Measurements from ENCODE around the gene PLXNC1.
A peak's percentile ranks its signal among the peaks of the same experiment; 100 is the strongest.

PLXNC1 gene

GRCh38 chr12:94147991-94148738, at the start of gene PLXNC1:
Gene PLXNC1 (plus strand): TSS chr12:94148577. CDS start chr12:94148972, 395 bp downstream.
- DNase-seq (ENCODE audit: low read depth in 2 of 2) = peak; percentile 51 to 68

GRCh38 chr12:94099191-94099590, 49.2 kb upstream of the PLXNC1 start:
- TF ChIP-seq, protein P1, sequence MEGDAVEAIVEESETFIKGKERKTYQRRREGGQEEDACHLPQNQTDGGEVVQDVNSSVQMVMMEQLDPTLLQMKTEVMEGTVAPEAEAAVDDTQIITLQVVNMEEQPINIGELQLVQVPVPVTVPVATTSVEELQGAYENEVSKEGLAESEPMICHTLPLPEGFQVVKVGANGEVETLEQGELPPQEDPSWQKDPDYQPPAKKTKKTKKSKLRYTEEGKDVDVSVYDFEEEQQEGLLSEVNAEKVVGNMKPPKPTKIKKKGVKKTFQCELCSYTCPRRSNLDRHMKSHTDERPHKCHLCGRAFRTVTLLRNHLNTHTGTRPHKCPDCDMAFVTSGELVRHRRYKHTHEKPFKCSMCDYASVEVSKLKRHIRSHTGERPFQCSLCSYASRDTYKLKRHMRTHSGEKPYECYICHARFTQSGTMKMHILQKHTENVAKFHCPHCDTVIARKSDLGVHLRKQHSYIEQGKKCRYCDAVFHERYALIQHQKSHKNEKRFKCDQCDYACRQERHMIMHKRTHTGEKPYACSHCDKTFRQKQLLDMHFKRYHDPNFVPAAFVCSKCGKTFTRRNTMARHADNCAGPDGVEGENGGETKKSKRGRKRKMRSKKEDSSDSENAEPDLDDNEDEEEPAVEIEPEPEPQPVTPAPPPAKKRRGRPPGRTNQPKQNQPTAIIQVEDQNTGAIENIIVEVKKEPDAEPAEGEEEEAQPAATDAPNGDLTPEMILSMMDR (IDR thresholded peaks at IDR 0.05; ENCODE audit: low read depth, low read length) = no peak
- no peak overlapping the region for H3K4me3 ChIP-seq (replicated peaks in 1 of 2; ENCODE audit: low read depth in 2 of 2, low read length in 2 of 2)
- no peak for DNase-seq (ENCODE audit: low read depth in 2 of 2)

More at GRCh38 chr12:94147991-94148738, at the start of gene PLXNC1:
- peak within 1 kb of the TSS; percentile 51 to 63 for H3K4me3 ChIP-seq (replicated peaks in 1 of 2; ENCODE audit: low read depth in 2 of 2, low read length in 2 of 2)
- TF ChIP-seq, protein P1 (IDR thresholded peaks at IDR 0.05; ENCODE audit: low read depth, low read length) = no peak

GRCh38 chr12:94099632-94100031, 48.7 kb upstream of the PLXNC1 start:
- peak in 1 of 2 donors; percentile 83 for DNase-seq (ENCODE audit: low read depth in 2 of 2)
- no peak overlapping the region for H3K4me3 ChIP-seq (replicated peaks in 1 of 2; ENCODE audit: low read depth in 2 of 2, low read length in 2 of 2)
- TF ChIP-seq, protein P1 (IDR thresholded peaks at IDR 0.05; ENCODE audit: low read depth, low read length) = no peak

- H3K4me3 ChIP-seq (replicated peaks in 1 of 2; ENCODE audit: low read depth in 2 of 2, low read length in 2 of 2) = no peak overlapping the region
- DNase-seq (ENCODE audit: low read depth in 2 of 2) = peak in 1 of 2 donors; percentile 82
- TF ChIP-seq, protein P1 (IDR thresholded peaks at IDR 0.05; ENCODE audit: low read depth, low read length) = no peak
These were observed 48.2 kb upstream of the PLXNC1 start for GRCh38 chr12:94100211-94100627.

DNA sequence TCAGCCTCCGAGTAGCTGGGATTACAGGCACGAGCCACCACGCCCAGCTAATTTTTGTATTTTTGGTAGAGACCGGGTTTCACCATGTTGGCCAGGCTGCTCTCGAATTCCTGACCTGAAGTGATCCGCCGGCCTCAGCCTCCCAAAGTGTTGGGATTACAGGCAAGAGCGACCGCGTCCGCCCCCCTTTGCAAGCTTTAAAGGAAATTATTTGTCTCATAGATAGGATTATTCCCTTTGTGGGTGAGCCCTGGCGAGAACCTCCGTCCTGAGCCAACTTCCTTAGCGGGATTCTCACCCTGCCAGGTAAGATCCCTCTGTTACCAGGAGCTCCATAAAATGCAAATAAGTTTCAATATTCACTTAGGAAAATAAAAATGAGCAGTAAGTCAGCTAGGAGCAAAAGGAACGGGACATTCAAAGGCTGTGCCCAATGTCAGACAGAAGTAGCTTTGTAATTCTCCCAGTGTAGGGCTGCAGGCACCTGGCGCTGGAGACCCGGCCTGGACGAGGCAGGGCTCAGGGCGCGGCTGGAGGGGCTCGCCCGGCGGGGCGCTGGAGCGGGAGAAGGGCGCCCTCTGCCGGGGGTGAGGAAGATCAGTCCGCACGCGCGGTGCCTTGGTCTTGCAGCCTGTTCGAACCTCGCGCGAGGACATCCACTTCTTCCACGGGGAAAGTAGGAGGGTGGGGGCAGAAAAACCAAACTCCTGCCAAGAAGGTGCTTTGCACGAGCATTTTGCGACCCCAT, 47.2 kb upstream of the PLXNC1 start:
- peak overlapping the region; percentile 60 to 64 for H3K4me3 ChIP-seq (replicated peaks in 1 of 2; ENCODE audit: low read depth in 2 of 2, low read length in 2 of 2)
- DNase-seq (ENCODE audit: low read depth in 2 of 2) = peak; percentile 75 to 81
- TF ChIP-seq, protein P1 (IDR thresholded peaks at IDR 0.05; ENCODE audit: low read depth, low read length) = peak; percentile 65

- DNase-seq (ENCODE audit: low read depth in 2 of 2) = peak; percentile 90 to 91
- TF ChIP-seq, protein P1 (IDR thresholded peaks at IDR 0.05; ENCODE audit: low read depth, low read length) = peak; percentile 76
- peak overlapping the region; percentile 60 to 64 for H3K4me3 ChIP-seq (replicated peaks in 1 of 2; ENCODE audit: low read depth in 2 of 2, low read length in 2 of 2)
These were observed 46.4 kb upstream of the PLXNC1 start for GRCh38 chr12:94101738-94102660.
